Gastroesophageal sphincter (tissue), 4 donors: ENCODE results near the gene PRPSAP1. TPM values are rescaled to one million over a fixed set of nuclear protein-coding genes. Genes with fewer than 3 reads are reported as not detected.
A peak's percentile ranks its signal among the peaks of the same experiment; 100 is the strongest.

Experiments used
- ATAC-seq: fragments of 150-250 bp; one replicate; pipeline ENCODE4 v1.9.1; 2016; ENCODE audit warnings: mild to moderate bottlenecking, moderate library complexity
- H3K27ac ChIP-seq, 4 donors: fragments of 200-600 bp; sonication (generic) in 3 of 4; 1 replicate in 3 of 4; 2 replicates in 1 of 4; pipeline ENCODE4 v1.5.1; 2016 to 2019
- H3K27me3 ChIP-seq: fragments of 200-600 bp; sonication (generic); one replicate; pipeline ENCODE4 v1.5.1; 2019
- H3K36me3 ChIP-seq, 2 donors: fragments of 200-600 bp; sonication (generic); one replicate each; pipeline ENCODE4 v1.5.1; 2019; ENCODE audit warnings: control low read depth in 1 of 2
- H3K4me1 ChIP-seq, 3 donors: fragments of 200-600 bp; sonication (generic); 1 replicate in 2 of 3; 2 replicates in 1 of 3; pipeline ENCODE4 v1.5.1; 2016 to 2019; ENCODE audit warnings: control low read depth in 2 of 3
- H3K4me3 ChIP-seq, 2 donors: fragments of 200-600 bp; sonication (generic); one replicate each; pipeline ENCODE4 v1.5.1; 2019; ENCODE audit warnings: mild to moderate bottlenecking in 1 of 2, moderate library complexity in 1 of 2
- H3K9me3 ChIP-seq, 3 donors: fragments of 200-600 bp; sonication (generic); one replicate each; pipeline ENCODE4 v1.5.1; 2017 to 2019; ENCODE audit warnings: control low read depth in 2 of 3
- CTCF ChIP-seq, 4 experiments: fragments of 200-600 bp in 2 of 4; fragments of 450-650 bp in 2 of 4; sonication (generic) in 1 of 4; IDR thresholded peaks; one replicate each; pipeline ENCODE4 v1.5.1; 2017 to 2019; ENCODE audit warnings: antibody characterized with exemption in 4 of 4, mild to moderate bottlenecking in 2 of 4, moderate library complexity in 2 of 4
- EP300 ChIP-seq: sonication (generic); formaldehyde crosslinking; IDR thresholded peaks from one replicate; pipeline ENCODE4 v1.6.1; 2017; ENCODE audit warnings: antibody characterized with exemption, mild to moderate bottlenecking
- POLR2A ChIP-seq, 2 donors: fragments of 450-650 bp; IDR thresholded peaks; one replicate each; pipeline ENCODE4 v1.6.1; 2017; ENCODE audit warnings: antibody characterized with exemption in 2 of 2, mild to moderate bottlenecking in 2 of 2, moderate library complexity in 1 of 2
- POLR2AphosphoS5 ChIP-seq: sonication (generic); formaldehyde crosslinking; IDR thresholded peaks from one replicate; pipeline ENCODE4 v1.6.1; 2017; ENCODE audit warnings: antibody characterized with exemption
- WGBS, 2 donors: methylation state at CpG; one replicate each; pipeline ENCODE4 v1.1.5; 2018; ENCODE audit warnings: low coverage in 1 of 2; 5-methylcytosine and 5-hydroxymethylcytosine counted together
- total RNA-seq, 4 donors: library from RNA; depleted of rRNA; stranded (reverse); fragments of >200 nt; gene quantifications; one replicate each; pipeline ENCODE4 v1.1.0, GENCODE V29; 2016

The PRPSAP1 gene
- total RNA-seq, 4 donors from 2014 or later = 44.7 to 48.5 (median 46.6) TPM

GRCh38 chr17:76267051-76267576, 86.6 kb downstream of the PRPSAP1 start:
- Histone ChIP-seq H3K4me3 (peak overlapping the region in 1 of 2 donors; percentile 98), H3K36me3 (peaks cover 0 to 27% of the 10 kb centered on the region in 2 donors), H3K4me1 (peaks cover 0 to 85% (median 38%) of the 10 kb centered on the region in 3 donors), H3K9me3 (no peaks in the 10 kb centered on the region), H3K27me3 (no peaks in the 10 kb centered on the region), H3K27ac (peak overlapping the region in 3 of 4 donors; percentile 94 to 98 (median 95))
- TF ChIP-seq EP300 = no peak
- TF ChIP-seq CTCF (IDR thresholded peaks at IDR 0.05) = no peak
- TF ChIP-seq POLR2A (IDR thresholded peaks at IDR 0.05) = no peak
- TF ChIP-seq POLR2AphosphoS5 = no peak
- no peak for ATAC-seq
- 74 to 100% methylated on average over 1 to 4 of the region's 4 CpGs for WGBS, 2 donors

- Histone ChIP-seq H3K4me3 (peak overlapping the region; percentile 98), H3K4me1 (peaks cover 0 to 79% (median 34%) of the 10 kb centered on the region in 3 donors), H3K9me3 (no peaks in the 10 kb centered on the region), H3K27ac (peak overlapping the region; percentile 90 to 98 (median 94)), H3K36me3 (peaks cover 0 to 25% of the 10 kb centered on the region in 2 donors), H3K27me3 (no peaks in the 10 kb centered on the region)
- 0 to 7% methylated on average over 1 to 5 of the region's 12 CpGs for WGBS, 2 donors
- TF ChIP-seq POLR2AphosphoS5 = no peak
- TF ChIP-seq CTCF (IDR thresholded peaks at IDR 0.05) = no peak
- TF ChIP-seq POLR2A (IDR thresholded peaks at IDR 0.05) = no peak
- no peak for TF ChIP-seq EP300
- no peak for ATAC-seq
Observed at GRCh38 chr17:76266244-76266938, 87.3 kb downstream of the PRPSAP1 start.

GRCh38 chr17:76265624-76266243, 88.0 kb downstream of the PRPSAP1 start:
- no CpG with 5 or more reads among the region's 76 CpGs for WGBS, 2 donors
- H3K4me3 ChIP-seq = peak overlapping the region; percentile 98
- H3K4me1 ChIP-seq = peaks cover 0 to 72% (median 34%) of the 10 kb centered on the region in 3 donors
- peak in 1 of 4 experiments; percentile 7 for TF ChIP-seq CTCF (IDR thresholded peaks at IDR 0.05)
- TF ChIP-seq POLR2A (IDR thresholded peaks at IDR 0.05) = peak in 1 of 2 donors; percentile 13
- TF ChIP-seq POLR2AphosphoS5 = peak; percentile 29
- TF ChIP-seq EP300 = no peak
- no peaks in the 10 kb centered on the region for H3K27me3 ChIP-seq
- no peak for ATAC-seq
- H3K27ac ChIP-seq = peak overlapping the region; percentile 90 to 98 (median 94)
- H3K9me3 ChIP-seq = no peaks in the 10 kb centered on the region
- peaks cover 0 to 19% of the 10 kb centered on the region in 2 donors for H3K36me3 ChIP-seq

- peak within 1 kb of the TSS; percentile 90 to 98 (median 94) for H3K27ac ChIP-seq
- WGBS, 2 donors = 0% methylated on average over 1 to 4 of the region's 94 CpGs
- no peaks in the 10 kb centered on the region for H3K9me3 ChIP-seq
- H3K4me3 ChIP-seq = peak within 1 kb of the TSS; percentile 98
- peaks cover 0 to 66% (median 34%) of the 10 kb centered on the region in 3 donors for H3K4me1 ChIP-seq
- H3K36me3 ChIP-seq = peaks cover 0 to 11% of the 10 kb centered on the region in 2 donors
- no peaks in the 10 kb centered on the region for H3K27me3 ChIP-seq
- ATAC-seq = peak; percentile 95
- peak; percentile 90 to 96 for TF ChIP-seq POLR2A (IDR thresholded peaks at IDR 0.05)
- peak in 2 of 4 experiments; percentile 12 to 13 for TF ChIP-seq CTCF (IDR thresholded peaks at IDR 0.05)
- no peak for TF ChIP-seq EP300
- peak; percentile 89 for TF ChIP-seq POLR2AphosphoS5
Observed at GRCh38 chr17:76264755-76265623, 88.7 kb downstream of the PRPSAP1 start, which contains the start of gene UBALD2. Gene UBALD2 (plus strand): TSS chr17:76265348. CDS start chr17:76265506, 158 bp downstream.
